Stimulated activated CD4-positive, alpha-beta T cell treated with anti-CD3 and anti-CD28 coated beads, Interleukin-4, amount 100 ng/mL, for 1 hour (primary cell): Measurements from ENCODE around the gene DSTN.

Source experiments
- DNase-seq: peaks from one replicate; pipeline ENCODE4 v3.0.0-alpha.2; 2020

DSTN gene

GRCh38 chr20:17625246-17626051, 55.6 kb downstream of the DSTN start:
- DNase-seq, result no peak

- no peak for DNase-seq
Measured at GRCh38 chr20:17626217-17627007, 56.5 kb downstream of the DSTN start.

- DNase-seq, result no peak
Measured at GRCh38 chr20:17627101-17627955, 57.5 kb downstream of the DSTN start.

DNA sequence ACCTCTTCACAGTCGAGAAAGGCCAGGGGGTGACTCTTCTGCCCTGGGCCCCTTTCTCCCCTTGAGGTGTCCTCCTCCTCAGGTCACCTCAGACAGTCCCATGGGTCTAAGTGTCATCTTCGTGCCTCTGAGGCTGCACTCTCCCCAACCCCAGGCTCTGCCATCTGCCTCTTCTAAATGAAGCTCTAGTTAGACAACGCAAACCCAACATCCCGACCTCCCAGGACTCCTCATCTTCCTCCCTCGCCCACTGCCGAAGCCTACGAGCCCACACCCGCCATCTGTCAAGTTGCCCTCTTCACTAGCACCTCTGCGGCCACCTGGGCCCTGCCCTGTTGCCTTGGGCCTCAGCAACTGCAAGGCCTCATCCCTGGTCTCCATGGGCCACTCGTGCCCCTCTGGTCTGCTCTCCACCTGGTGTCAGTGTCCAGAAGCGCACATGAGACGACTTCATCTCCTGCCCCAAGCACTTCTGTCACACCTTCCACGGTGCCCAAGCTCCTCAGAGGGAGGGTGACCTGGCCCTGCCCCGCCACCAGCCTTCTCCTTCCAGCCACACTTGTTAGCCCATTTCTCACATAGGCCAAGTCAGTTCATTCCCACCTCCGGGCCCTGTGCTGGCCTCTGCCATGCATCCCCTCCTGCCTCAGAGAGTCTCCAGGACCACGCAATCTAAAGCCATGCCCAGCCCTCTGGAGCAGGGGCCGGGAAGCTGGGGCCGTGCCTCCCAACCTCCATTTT, 58.4 kb downstream of the DSTN start:
- no peak for DNase-seq

GRCh38 chr20:17629025-17629424, 59.1 kb downstream of the DSTN start:
- no peak for DNase-seq

DNA sequence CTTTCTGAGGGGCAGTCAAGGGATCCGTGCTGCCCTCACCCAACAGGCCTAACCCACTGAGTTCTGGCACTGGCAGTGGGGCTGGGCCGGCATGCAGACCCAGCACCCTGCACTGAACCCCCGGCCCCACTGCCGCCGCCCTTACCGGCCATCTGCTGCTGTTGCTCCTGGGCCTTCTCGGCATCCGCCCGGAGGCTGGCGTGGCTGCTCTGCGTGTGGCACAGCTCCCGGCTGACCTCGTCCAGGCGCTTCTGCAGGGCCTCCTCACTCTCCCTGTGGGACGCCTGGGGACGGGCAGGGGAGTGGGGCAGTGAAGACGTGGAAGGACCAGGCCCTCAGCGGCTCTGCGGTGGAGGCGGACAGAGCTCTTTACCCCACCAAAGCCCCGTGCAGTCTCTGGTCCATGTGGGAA, 59.8 kb downstream of the DSTN start:
- DNase-seq, result no peak

- no peak for DNase-seq
Measured at GRCh38 chr20:17630151-17630805, 60.4 kb downstream of the DSTN start.

GRCh38 chr20:17630806-17631195, 60.9 kb downstream of the DSTN start:
- DNase-seq, result no peak

DNA sequence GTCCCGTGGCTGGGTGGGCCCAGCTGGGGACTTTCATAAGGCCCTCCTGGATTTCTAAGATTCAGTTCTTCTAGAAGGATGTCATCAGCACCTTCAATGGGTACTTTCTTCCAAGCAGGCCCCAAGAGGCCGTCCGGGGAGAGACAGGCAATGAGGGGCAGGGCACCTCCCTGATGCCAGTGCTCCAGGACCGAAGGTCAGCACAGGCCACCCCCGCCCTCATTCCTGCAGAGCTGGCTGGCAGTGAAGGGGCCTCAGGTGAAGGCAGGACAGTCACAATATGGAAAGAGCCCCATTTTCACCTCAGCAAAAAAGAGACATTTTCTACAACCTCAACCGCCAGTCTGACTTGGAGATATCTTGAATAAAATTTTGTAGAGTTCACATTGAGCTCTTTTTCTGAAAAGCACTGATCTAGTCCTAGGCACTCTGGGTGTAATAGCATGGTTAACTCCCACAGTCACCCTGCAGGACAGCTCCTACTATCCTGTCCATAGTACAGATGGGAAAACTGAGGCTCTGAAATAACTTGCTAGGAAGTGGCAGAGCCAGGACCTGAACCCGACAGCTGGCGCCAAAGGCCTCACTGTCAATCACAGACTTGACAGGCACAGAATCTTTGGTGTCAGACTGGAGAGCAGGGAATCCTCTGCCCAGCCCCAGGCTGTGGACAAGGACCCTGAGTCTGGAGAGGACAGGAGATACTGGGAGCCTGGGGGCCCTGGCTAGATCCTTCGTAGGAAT, 61.9 kb downstream of the DSTN start:
- no peak for DNase-seq

DNA sequence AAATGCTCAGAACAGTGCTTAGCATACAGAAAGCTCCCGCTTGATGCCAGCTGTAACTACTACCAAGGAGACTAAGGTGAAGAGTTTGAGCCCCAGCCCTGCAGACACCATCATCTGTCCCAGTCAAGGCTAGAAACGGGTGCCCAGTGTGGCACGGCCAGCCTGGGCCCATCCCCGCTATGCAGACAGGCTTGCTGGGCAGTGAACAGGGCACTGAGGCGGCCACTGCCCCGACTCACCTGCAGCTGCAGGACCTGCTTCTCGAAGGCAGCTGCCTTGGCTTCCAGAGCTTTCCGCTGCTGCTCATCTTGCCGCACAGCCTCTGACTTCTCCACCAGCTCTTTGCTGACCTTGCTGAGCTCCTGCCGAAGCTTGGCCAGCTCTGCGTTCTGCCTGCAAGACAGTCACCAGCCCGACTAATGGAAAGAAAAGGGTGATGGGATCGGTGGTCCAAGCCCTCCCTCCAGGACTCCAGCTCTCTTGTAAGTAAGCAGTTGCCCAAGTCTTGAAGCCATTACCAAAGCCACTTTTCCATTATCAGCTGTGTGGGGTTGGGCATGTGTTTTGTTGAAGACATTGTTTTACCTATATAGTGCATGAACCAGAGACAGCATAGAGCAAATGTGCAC, 63.5 kb downstream of the DSTN start:
- DNase-seq, result no peak

DNA sequence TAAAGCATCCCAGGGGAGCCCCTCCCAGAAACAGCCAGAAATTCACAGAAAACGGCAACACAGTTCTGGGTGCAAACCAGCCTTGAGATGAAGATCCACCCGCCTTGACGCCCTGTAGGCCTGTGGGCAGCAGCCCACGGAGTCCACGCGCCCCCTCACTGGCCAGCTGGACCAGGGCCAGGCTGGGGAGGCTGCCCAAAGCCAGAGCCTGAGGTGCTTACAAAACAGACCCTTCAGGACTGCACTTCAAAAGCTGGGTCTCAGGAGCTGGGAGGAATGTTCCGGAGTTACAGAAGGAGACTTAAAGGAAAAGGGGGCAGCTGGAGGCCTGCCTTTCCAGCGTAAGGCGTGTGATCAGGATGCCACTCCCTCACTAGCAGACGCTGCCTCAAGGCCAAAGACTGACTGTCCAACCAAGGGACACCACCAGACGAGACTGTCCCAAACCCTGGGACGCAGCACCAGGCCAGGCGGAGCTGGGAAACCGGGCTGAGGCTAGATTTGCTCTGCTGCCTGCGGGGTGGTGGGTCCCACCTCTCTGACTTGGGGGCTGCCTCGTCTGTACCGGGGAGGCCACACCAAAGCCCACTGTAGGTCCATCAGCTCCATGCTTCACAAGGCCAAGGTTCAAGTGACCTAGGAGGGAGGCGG, 64.1 kb downstream of the DSTN start:
- DNase-seq, result no peak

DNA sequence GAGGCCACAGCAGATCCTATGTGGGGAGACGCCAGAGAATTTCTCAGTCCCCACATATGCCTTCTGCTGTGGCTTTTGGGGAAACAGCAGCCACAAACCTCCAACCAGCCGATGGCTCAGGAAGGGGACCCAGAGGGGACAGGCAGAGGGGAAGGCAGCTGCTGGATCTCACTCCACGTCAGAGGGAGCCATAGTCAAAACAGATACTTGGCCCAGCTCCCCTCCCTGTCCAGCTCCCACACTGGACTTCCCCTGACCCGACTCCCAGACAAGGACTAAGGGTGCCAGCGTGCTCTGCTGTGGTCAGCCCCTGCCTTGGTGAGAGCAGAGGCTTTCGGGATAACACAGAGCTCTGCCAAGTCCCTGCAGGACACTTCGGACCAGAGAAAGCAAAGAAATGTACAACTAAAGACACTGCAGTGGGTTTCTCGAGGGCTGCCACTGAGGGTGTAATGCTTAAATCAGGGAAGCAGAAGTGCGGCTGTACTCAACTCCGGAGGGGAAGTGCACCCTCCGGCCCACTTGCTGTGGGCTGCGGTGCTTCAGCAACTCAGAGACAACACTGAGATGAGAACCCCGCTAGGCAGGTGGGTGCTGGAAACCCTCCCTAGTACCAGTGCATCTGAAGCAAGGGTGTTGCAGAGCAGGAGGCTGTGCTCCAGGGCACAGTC, 64.9 kb downstream of the DSTN start:
- no peak for DNase-seq

- DNase-seq, result no peak
Measured at GRCh38 chr20:17635332-17636244, 65.7 kb downstream of the DSTN start.

DNA sequence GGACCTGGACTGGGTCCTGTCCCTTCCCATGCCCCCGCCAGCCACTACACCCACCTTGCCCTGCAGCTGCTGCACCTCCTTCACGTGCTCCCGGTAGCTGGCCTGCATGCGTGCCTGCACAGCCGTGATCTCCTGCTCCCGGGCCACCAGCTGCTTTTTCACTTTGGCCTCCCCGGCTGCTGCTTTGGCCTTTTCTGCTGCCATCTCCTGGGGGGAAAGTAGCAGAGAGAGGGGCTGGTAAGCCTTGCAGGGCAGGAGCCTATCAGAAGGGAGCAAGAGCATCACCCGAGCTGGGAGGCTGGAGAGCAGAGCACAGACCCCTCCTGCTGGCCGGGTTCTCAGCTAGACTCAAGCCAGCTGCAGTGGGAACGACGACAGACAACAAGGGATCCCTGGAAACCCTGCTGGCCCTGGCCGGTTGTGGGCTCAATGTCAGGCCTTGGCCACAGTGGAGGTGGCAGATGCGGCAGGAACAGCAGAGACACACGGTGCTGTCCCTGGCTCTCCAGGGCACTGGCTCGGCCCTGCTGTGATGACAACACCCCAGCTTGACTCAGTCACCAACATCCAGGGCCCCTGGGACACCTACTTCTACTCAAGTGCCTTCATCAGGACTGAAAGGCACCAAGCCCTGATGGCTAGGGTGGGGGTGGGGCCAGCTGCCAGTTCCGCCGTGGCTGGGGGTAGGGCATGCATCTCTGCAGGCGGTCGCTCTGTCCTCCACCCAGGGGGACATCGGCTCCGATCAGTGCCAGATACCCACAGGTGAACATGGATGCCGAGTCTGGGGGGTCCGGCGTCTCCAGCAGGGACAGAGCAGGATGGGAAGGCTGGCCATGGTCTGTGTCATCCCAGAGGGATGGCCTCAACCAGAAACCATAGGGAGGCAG, 66.9 kb downstream of the DSTN start:
- DNase-seq, result no peak

GRCh38 chr20:17637413-17637780, 67.5 kb downstream of the DSTN start:
- no peak for DNase-seq

DNA sequence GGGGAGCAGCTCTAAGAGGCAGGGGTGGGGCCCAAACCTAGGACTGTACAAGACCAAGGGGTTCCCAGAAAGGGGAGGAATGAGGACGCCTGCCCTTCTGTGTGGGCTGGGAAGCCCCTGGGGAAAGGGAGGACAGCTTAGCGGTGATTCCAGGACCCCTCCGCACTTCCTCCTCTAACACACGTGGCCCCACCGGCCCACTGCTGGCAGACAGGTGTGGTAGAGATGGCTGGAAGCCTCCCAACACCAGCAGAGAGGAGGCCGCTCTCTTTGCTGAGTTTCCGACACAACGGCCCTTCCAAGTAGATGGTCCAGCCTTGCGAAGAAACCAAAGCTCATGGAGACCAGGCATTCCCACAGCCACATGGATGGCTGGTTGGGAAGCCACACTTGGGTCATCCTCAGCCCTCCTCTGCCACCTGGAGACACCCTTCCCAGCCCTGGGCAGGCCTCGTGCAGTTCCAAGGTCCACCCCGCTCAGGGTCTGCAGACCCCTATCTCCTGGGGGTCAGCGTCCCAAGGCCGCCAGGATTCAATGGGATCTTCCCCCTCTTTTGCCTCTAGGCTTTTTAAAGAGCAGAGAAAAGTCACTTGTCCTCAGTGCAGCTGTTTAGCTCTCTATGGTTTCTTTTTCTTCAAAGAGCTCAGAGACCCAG, 68.2 kb downstream of the DSTN start:
- DNase-seq, result no peak

DNA sequence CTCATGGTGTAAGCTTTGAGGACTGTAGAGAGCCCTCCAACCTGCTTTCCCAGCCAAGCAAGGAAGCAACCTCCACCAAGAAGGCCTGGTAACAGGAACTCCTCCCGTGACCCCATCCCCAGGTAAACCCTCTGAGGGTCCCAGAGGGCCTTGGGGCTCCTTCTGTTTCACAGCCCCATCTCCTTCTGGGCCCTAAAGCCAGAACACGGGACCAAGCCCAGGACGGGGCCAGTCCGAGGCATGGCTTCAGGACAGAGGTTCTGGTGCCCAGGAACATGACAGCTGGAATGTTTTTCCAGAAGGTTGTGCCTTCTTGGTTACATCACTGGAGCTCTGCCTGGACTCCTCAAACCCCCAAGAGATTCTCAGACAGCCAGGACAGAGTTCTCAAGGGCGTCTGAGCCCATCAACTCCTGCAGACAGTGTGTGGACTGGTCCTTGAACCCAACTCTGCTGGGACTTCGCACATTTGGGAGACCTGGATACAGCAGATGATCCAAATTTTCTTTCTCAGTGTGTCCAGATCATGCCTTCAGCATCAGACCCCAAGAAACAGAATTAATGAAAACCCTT, 69.0 kb downstream of the DSTN start:
- DNase-seq, result no peak
